ENCODE measurements around the gene NFS1. TPM values are rescaled to one million over a fixed set of nuclear protein-coding genes. Genes with fewer than 3 reads are reported as not detected.

The NFS1 gene
- total and polyA plus RNA-seq, 2 donors (not counting 1 experiment from before 2014, with no cell fraction given): 29.0 to 30.6 TPM

GRCh38 chr20:35641743-35642142, 57.4 kb downstream of the NFS1 start:
- ChIA-PET POLR2A (no interaction called here), CTCF (no interaction called here)

GRCh38 chr20:35640724-35641123, 58.4 kb downstream of the NFS1 start:
- 90% methylated on average over 2 of the region's 3 CpGs for WGBS (ENCODE audit: insufficient coverage)
- H3K4me3 Mint-ChIP-seq: no peak overlapping the region
- Histone ChIP-seq H3K79me2 (ENCODE audit: control insufficient read depth, insufficient read depth, low read length) (peaks cover 96% of the 10 kb centered on the region), H3K4me1 (ENCODE audit: control insufficient read depth in 2 of 2, insufficient read depth in 2 of 2, low read length in 2 of 2) (no peaks in the 10 kb centered on the region), H3K36me3 (replicated peaks in 1 of 2; ENCODE audit: control extremely low read depth in 1 of 2, control insufficient read depth in 1 of 2, extremely low read depth in 1 of 2, insufficient read depth in 2 of 2, low read length in 1 of 2) (no peaks in the 10 kb centered on the region), H3K9me3 (ENCODE audit: control extremely low read depth in 1 of 3, control insufficient read depth in 2 of 3, insufficient read depth in 1 of 3, low read length in 2 of 3) (no peaks in the 10 kb centered on the region), H3K27me3 (replicated peaks in 1 of 4; ENCODE audit: control extremely low read depth in 1 of 4, control insufficient read depth in 3 of 4, insufficient read depth in 4 of 4, low read length in 3 of 4) (no peaks in the 10 kb centered on the region), H2AFZ (ENCODE audit: insufficient read depth, low read depth, low read length, poor library complexity, severe bottlenecking) (no peak overlapping the region), H3K4me2 (replicated peaks; ENCODE audit: low read depth, low read length, poor library complexity, severe bottlenecking) (no peak overlapping the region), H3K9ac (ENCODE audit: low read length) (no peak overlapping the region), H4K20me1 (ENCODE audit: control insufficient read depth, insufficient read depth, low read length, poor library complexity, severe bottlenecking) (peaks cover 72% of the 10 kb centered on the region), H3K4me3 (ENCODE audit: control extremely low read depth in 1 of 5, extremely low read depth in 1 of 5, insufficient read depth in 1 of 5, low read depth in 2 of 5, low read length in 4 of 5) (no peak overlapping the region), H3K27ac (ENCODE audit: low read length in 2 of 2) (no peak overlapping the region)
- no peak for TF ChIP-seq CTCF (IDR thresholded peaks at IDR 0.05)
- TF ChIP-seq EZH2 (IDR thresholded peaks at IDR 0.05; ENCODE audit: borderline replicate concordance, insufficient read depth, low read depth, low read length, poor library complexity, severe bottlenecking): no peak
- CTCF ChIA-PET: interaction anchor here (0.8 to 1.6 kb wide), 2 partner anchors 17 to 40 kb away, joined by 3 read pairs; no protein-coding TSS in a partner anchor
- H3K9me3 Mint-ChIP-seq (ENCODE audit: insufficient read depth): no peaks in the 10 kb centered on the region
- H3K27me3 Mint-ChIP-seq: no peaks in the 10 kb centered on the region
- peaks cover 65% of the 10 kb centered on the region for H3K4me1 Mint-ChIP-seq
- intact Hi-C loops (cut with micrococcal nuclease): no loop called here
- ATAC-seq (ENCODE audit: low read depth) (no peak), DNase-seq (no peak)
- no peak overlapping the region for H3K27ac Mint-ChIP-seq
- POLR2A ChIA-PET: no interaction called here

More at GRCh38 chr20:35641743-35642142, 57.4 kb downstream of the NFS1 start:
- peaks cover 97% of the 10 kb centered on the region for H3K79me2 ChIP-seq (ENCODE audit: control insufficient read depth, insufficient read depth, low read length)
- H3K9me3 ChIP-seq (ENCODE audit: control extremely low read depth in 1 of 3, control insufficient read depth in 2 of 3, insufficient read depth in 1 of 3, low read length in 2 of 3): no peaks in the 10 kb centered on the region
- Mint-ChIP-seq H3K4me3 (no peak overlapping the region), H3K4me1 (peaks cover 68% of the 10 kb centered on the region), H3K27me3 (no peaks in the 10 kb centered on the region), H3K9me3 (ENCODE audit: insufficient read depth) (no peaks in the 10 kb centered on the region), H3K27ac (no peak overlapping the region)
- no peak overlapping the region for H3K9ac ChIP-seq (ENCODE audit: low read length)
- WGBS (ENCODE audit: insufficient coverage): 94% methylated on average over 2 of the region's 4 CpGs
- intact Hi-C loops (cut with micrococcal nuclease): no loop called here
- no peak overlapping the region for H2AFZ ChIP-seq (ENCODE audit: insufficient read depth, low read depth, low read length, poor library complexity, severe bottlenecking)
- H3K36me3 ChIP-seq (replicated peaks in 1 of 2; ENCODE audit: control extremely low read depth in 1 of 2, control insufficient read depth in 1 of 2, extremely low read depth in 1 of 2, insufficient read depth in 2 of 2, low read length in 1 of 2): no peaks in the 10 kb centered on the region
- H3K27ac ChIP-seq (ENCODE audit: low read length in 2 of 2): no peak overlapping the region
- H3K4me1 ChIP-seq (ENCODE audit: control insufficient read depth in 2 of 2, insufficient read depth in 2 of 2, low read length in 2 of 2): no peaks in the 10 kb centered on the region
- no peaks in the 10 kb centered on the region for H3K27me3 ChIP-seq (replicated peaks in 1 of 4; ENCODE audit: control extremely low read depth in 1 of 4, control insufficient read depth in 3 of 4, insufficient read depth in 4 of 4, low read length in 3 of 4)
- no peak overlapping the region for H3K4me3 ChIP-seq (ENCODE audit: control extremely low read depth in 1 of 5, extremely low read depth in 1 of 5, insufficient read depth in 1 of 5, low read depth in 2 of 5, low read length in 4 of 5)
- TF ChIP-seq EZH2 (IDR thresholded peaks at IDR 0.05; ENCODE audit: borderline replicate concordance, insufficient read depth, low read depth, low read length, poor library complexity, severe bottlenecking) (no peak), CTCF (IDR thresholded peaks at IDR 0.05) (no peak)
- ATAC-seq (ENCODE audit: low read depth) (no peak), DNase-seq (no peak)
- no peak overlapping the region for H3K4me2 ChIP-seq (replicated peaks; ENCODE audit: low read depth, low read length, poor library complexity, severe bottlenecking)
- peaks cover 72% of the 10 kb centered on the region for H4K20me1 ChIP-seq (ENCODE audit: control insufficient read depth, insufficient read depth, low read length, poor library complexity, severe bottlenecking)
